ENCODE measurements around the gene CFAP20DC. TPM values are rescaled to one million over a fixed set of nuclear protein-coding genes. Genes with fewer than 3 reads are reported as not detected.

Gene CFAP20DC
- total RNA-seq, 1 experiment from 2014 or later = 2.9 TPM

DNA sequence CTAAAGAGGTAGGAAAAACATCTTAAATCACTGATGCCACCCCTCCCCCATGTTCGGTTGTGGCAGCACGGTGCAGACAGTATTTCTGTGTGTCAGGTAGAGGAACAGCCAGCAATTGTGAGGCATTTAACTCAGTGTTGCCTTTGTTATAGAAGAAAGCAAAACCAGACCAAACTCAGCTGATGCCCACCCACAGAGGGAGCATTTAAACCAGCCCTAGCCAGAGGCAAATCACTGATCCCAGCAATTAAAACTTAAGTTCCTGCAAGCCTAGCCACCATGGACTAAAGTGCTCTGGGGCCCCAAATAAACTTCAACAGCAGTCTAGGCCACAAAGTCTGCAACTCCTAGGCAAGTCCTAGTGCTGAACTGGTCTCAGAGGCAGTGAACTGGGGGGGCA, 94.5 kb downstream of the CFAP20DC start:
- RAD21 ChIA-PET (ENCODE audit: low non-redundant PET in 1 of 2, low total read pairs in 2 of 2, uncharacterized antibody in 2 of 2, unreplicated experiment in 2 of 2) = no interaction called here
- H3K27me3 ChIP-seq (ENCODE audit: insufficient read depth, low read length) = no peaks in the 10 kb centered on the region
- H2AFZ ChIP-seq (ENCODE audit: low read depth, low read length, poor library complexity, severe bottlenecking) = no peak overlapping the region
- no peaks in the 10 kb centered on the region for H4K20me1 ChIP-seq (ENCODE audit: insufficient read depth)
- ATAC-seq (no peak), DNase-seq (ENCODE audit: low read depth, low spot score) (no peak)
- no TSS peak for BruUV-seq (replicated peaks)
- no peaks in the 10 kb centered on the region for H3K4me1 ChIP-seq (ENCODE audit: control insufficient read depth in 1 of 2, insufficient read depth in 2 of 2, low read length in 2 of 2)
- no peaks in the 10 kb centered on the region for H3K9me3 ChIP-seq (ENCODE audit: control insufficient read depth in 1 of 2, insufficient read depth in 1 of 2, low read depth in 1 of 2, low read length in 2 of 2)
- no peaks in the 10 kb centered on the region for H3K9me2 ChIP-seq (ENCODE audit: insufficient read depth)
- CTCF ChIA-PET = no interaction called here
- POLR2A ChIA-PET = no interaction called here
- no peak overlapping the region for H3K9ac ChIP-seq (ENCODE audit: low read length)
- H3K4me3 ChIP-seq (replicated peaks in 1 of 2; ENCODE audit: low read depth in 1 of 2, low read length in 2 of 2) = no peak overlapping the region
- intact Hi-C loops (cut with micrococcal nuclease) = no loop called here
- H3K79me2 ChIP-seq (ENCODE audit: insufficient read depth, low read length) = no peaks in the 10 kb centered on the region
- no peak overlapping the region for H3K27ac ChIP-seq (ENCODE audit: low read depth, low read length)
- no peak overlapping the region for H3K4me2 ChIP-seq (ENCODE audit: low read length)
- no peak for TF ChIP-seq YY1 (IDR thresholded peaks at IDR 0.05; ENCODE audit: extremely low read depth, insufficient replicate concordance, low read depth, low read length)
- TF ChIP-seq, protein P1, sequence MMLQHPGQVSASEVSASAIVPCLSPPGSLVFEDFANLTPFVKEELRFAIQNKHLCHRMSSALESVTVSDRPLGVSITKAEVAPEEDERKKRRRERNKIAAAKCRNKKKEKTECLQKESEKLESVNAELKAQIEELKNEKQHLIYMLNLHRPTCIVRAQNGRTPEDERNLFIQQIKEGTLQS (IDR thresholded peaks at IDR 0.05) = no peak
- TF ChIP-seq FOSL1 (IDR thresholded peaks at IDR 0.05; ENCODE audit: low read depth) = no peak
- no peak for TF ChIP-seq SRF (IDR thresholded peaks at IDR 0.05; ENCODE audit: low read depth)
- no peak for TF ChIP-seq EZH2 (IDR thresholded peaks at IDR 0.05)
- TF ChIP-seq, protein P2, sequence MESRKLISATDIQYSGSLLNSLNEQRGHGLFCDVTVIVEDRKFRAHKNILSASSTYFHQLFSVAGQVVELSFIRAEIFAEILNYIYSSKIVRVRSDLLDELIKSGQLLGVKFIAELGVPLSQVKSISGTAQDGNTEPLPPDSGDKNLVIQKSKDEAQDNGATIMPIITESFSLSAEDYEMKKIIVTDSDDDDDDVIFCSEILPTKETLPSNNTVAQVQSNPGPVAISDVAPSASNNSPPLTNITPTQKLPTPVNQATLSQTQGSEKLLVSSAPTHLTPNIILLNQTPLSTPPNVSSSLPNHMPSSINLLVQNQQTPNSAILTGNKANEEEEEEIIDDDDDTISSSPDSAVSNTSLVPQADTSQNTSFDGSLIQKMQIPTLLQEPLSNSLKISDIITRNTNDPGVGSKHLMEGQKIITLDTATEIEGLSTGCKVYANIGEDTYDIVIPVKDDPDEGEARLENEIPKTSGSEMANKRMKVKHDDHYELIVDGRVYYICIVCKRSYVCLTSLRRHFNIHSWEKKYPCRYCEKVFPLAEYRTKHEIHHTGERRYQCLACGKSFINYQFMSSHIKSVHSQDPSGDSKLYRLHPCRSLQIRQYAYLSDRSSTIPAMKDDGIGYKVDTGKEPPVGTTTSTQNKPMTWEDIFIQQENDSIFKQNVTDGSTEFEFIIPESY (IDR thresholded peaks at IDR 0.05; ENCODE audit: extremely low read depth, insufficient replicate concordance, low read length) = no peak
- TF ChIP-seq EZH2phosphoT487 (IDR thresholded peaks at IDR 0.05; ENCODE audit: borderline replicate concordance) = no peak
- TF ChIP-seq SP1 (IDR thresholded peaks at IDR 0.05; ENCODE audit: low read depth) = no peak
- H3K36me3 ChIP-seq (ENCODE audit: control insufficient read depth in 1 of 2, insufficient read depth in 2 of 2, low read length in 2 of 2) = no peaks in the 10 kb centered on the region

DNA sequence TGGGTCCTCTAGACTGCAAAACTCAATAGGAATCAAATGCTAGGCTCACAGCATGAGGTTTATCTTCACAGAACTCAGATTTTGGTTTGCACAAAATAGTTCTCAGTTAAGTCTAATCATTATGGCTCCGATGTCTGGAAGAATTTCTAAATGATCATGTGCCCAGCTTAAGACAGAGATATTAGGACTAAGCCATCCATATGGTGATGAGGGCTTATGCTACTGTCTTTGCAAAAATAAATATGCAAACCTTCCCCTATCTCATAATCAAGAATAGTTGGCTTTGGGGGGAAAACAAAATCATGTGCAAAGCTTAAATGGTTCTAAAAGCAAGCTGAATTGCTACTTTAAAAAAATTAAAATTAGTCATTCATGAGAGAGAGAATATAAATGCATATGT, 96.5 kb downstream of the CFAP20DC start:
- ATAC-seq = no peak
- DNase-seq (ENCODE audit: low read depth, low spot score) = no peak
- no peaks in the 10 kb centered on the region for H3K9me3 ChIP-seq (ENCODE audit: control insufficient read depth in 1 of 2, insufficient read depth in 1 of 2, low read depth in 1 of 2, low read length in 2 of 2)
- TF ChIP-seq ELF1 (IDR thresholded peaks at IDR 0.05; ENCODE audit: borderline replicate concordance, low read depth) = no peak
- TF ChIP-seq, protein P1 (IDR thresholded peaks at IDR 0.05) = no peak
- no peak for TF ChIP-seq SIN3A (IDR thresholded peaks at IDR 0.05; ENCODE audit: low read depth)
- TF ChIP-seq TCF7L2 (IDR thresholded peaks at IDR 0.05; ENCODE audit: borderline replicate concordance, extremely low read depth, insufficient read depth, insufficient read length) = no peak
- no peak for TF ChIP-seq POLR2A (IDR thresholded peaks at IDR 0.05; ENCODE audit: borderline replicate concordance, extremely low read depth, insufficient read depth, insufficient read length)
- no peak for TF ChIP-seq RAD21 (IDR thresholded peaks at IDR 0.05; ENCODE audit: low read depth)
- TF ChIP-seq YY1 (IDR thresholded peaks at IDR 0.05; ENCODE audit: extremely low read depth, insufficient replicate concordance, low read depth, low read length) = no peak
- TF ChIP-seq, protein P3, sequence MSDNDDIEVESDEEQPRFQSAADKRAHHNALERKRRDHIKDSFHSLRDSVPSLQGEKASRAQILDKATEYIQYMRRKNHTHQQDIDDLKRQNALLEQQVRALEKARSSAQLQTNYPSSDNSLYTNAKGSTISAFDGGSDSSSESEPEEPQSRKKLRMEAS (IDR thresholded peaks at IDR 0.05) = no peak
- TF ChIP-seq JUND (IDR thresholded peaks at IDR 0.05) = no peak
- no peak for TF ChIP-seq CBX3 (IDR thresholded peaks at IDR 0.05; ENCODE audit: low read depth)
- TF ChIP-seq, protein P4, sequence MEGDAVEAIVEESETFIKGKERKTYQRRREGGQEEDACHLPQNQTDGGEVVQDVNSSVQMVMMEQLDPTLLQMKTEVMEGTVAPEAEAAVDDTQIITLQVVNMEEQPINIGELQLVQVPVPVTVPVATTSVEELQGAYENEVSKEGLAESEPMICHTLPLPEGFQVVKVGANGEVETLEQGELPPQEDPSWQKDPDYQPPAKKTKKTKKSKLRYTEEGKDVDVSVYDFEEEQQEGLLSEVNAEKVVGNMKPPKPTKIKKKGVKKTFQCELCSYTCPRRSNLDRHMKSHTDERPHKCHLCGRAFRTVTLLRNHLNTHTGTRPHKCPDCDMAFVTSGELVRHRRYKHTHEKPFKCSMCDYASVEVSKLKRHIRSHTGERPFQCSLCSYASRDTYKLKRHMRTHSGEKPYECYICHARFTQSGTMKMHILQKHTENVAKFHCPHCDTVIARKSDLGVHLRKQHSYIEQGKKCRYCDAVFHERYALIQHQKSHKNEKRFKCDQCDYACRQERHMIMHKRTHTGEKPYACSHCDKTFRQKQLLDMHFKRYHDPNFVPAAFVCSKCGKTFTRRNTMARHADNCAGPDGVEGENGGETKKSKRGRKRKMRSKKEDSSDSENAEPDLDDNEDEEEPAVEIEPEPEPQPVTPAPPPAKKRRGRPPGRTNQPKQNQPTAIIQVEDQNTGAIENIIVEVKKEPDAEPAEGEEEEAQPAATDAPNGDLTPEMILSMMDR (IDR thresholded peaks at IDR 0.05 in 2 of 3, conservative IDR thresholded peaks at IDR 0.05 in 1 of 3; ENCODE audit: borderline replicate concordance in 1 of 3, insufficient read depth in 1 of 3, low read depth in 2 of 3, low read length in 2 of 3) = no peak

More for the DNA sequence above, 96.5 kb downstream of the CFAP20DC start:
- Histone ChIP-seq H3K4me1 (ENCODE audit: control insufficient read depth in 1 of 2, insufficient read depth in 2 of 2, low read length in 2 of 2) (no peaks in the 10 kb centered on the region), H3K4me2 (ENCODE audit: low read length) (no peak overlapping the region), H4K20me1 (ENCODE audit: insufficient read depth) (no peaks in the 10 kb centered on the region), H3K9ac (ENCODE audit: low read length) (no peak overlapping the region), H2AFZ (ENCODE audit: low read depth, low read length, poor library complexity, severe bottlenecking) (no peak overlapping the region), H3K27me3 (ENCODE audit: insufficient read depth, low read length) (no peaks in the 10 kb centered on the region), H3K36me3 (ENCODE audit: control insufficient read depth in 1 of 2, insufficient read depth in 2 of 2, low read length in 2 of 2) (no peaks in the 10 kb centered on the region), H3K9me2 (ENCODE audit: insufficient read depth) (no peaks in the 10 kb centered on the region), H3K4me3 (replicated peaks in 1 of 2; ENCODE audit: low read depth in 1 of 2, low read length in 2 of 2) (no peak overlapping the region), H3K27ac (ENCODE audit: low read depth, low read length) (no peak overlapping the region), H3K79me2 (ENCODE audit: insufficient read depth, low read length) (no peaks in the 10 kb centered on the region)
- ChIA-PET RAD21 (ENCODE audit: low non-redundant PET in 1 of 2, low total read pairs in 2 of 2, uncharacterized antibody in 2 of 2, unreplicated experiment in 2 of 2) (no interaction called here), CTCF (no interaction called here), POLR2A (no interaction called here)
- no TSS peak for BruUV-seq (replicated peaks)
- intact Hi-C loops (cut with micrococcal nuclease) = no loop called here

Measured in HCT116 (cell line).